WTC11 (cell line): ENCODE measurements around the gene SLIT3. TPM values are rescaled to one million over a fixed set of nuclear protein-coding genes. Genes with fewer than 3 reads are reported as not detected.

Source experiments
- ATAC-seq: fragments of 200-7000 bp; cut with Tn5 transposase; 2 replicates; pipeline ENCODE4 v1.10.0; 2021; ENCODE audit warnings: mild to moderate bottlenecking, moderate library complexity
- CTCF ChIA-PET: fragments of 300-600 bp; sonication (Branson Sonifier 250); formaldehyde crosslinking; loops from one replicate; lab custom pipeline; 2021; ENCODE audit warnings: antibody characterized with exemption; lab: Charles Lee
- POLR2A ChIA-PET: fragments of 350-600 bp; sonication (Branson Sonifier 250); formaldehyde crosslinking; loops from one replicate; lab custom pipeline; 2021; ENCODE audit warnings: antibody characterized with exemption; lab: Charles Lee
- DNase-seq: peaks from one replicate; pipeline ENCODE4 v3.0.0; 2021; ENCODE audit warnings: low spot score
- H3K27ac Mint-ChIP-seq: 2 replicates; pipeline ENCODE4 v1.8.0; 2021; ENCODE audit warnings: mixed read lengths
- H3K27me3 Mint-ChIP-seq: 2 replicates; pipeline ENCODE4 v1.8.0; 2021; ENCODE audit warnings: low read depth, mild to moderate bottlenecking, moderate library complexity, mixed read lengths
- H3K36me3 Mint-ChIP-seq: 2 replicates; pipeline ENCODE4 v1.8.0; 2021; ENCODE audit warnings: mixed read lengths
- H3K4me1 Mint-ChIP-seq: 2 replicates; pipeline ENCODE4 v1.8.0; 2022; ENCODE audit warnings: mixed read lengths
- H3K4me3 Mint-ChIP-seq: 2 replicates; pipeline ENCODE4 v1.8.0; 2021; ENCODE audit warnings: mild to moderate bottlenecking, moderate library complexity, mixed read lengths
- H3K9me3 Mint-ChIP-seq: 2 replicates; pipeline ENCODE4 v1.8.0; 2021; ENCODE audit warnings: mixed read lengths
- ATF1 ChIP-seq: sonication (generic); formaldehyde crosslinking; IDR thresholded peaks from 2 replicates; pipeline ENCODE4 v1.8.1; 2023; ENCODE audit warnings: mild to moderate bottlenecking, moderate library complexity, missing genetic modification reagents
- ATF3 ChIP-seq: sonication (generic); formaldehyde crosslinking; conservative IDR thresholded peaks from 2 replicates; pipeline ENCODE4 v1.8.1; 2022; ENCODE audit warnings: mild to moderate bottlenecking, missing genetic modification reagents
- ATF6 ChIP-seq: sonication (generic); formaldehyde crosslinking; IDR thresholded peaks from 2 replicates; pipeline ENCODE4 v1.8.1; 2023; ENCODE audit warnings: mild to moderate bottlenecking, missing genetic modification reagents
- E2F5 ChIP-seq: sonication (generic); formaldehyde crosslinking; IDR thresholded peaks from 2 replicates; pipeline ENCODE4 v1.8.1; 2022; ENCODE audit warnings: mild to moderate bottlenecking, moderate library complexity, missing genetic modification reagents
- ERG ChIP-seq: fragments of 250-450 bp; sonication (Bioruptor Pico); IDR thresholded peaks from 2 replicates; pipeline ENCODE4 v1.8.0; 2021; ENCODE audit warnings: mild to moderate bottlenecking
- ESRRA ChIP-seq: sonication (generic); formaldehyde crosslinking; IDR thresholded peaks from 2 replicates; pipeline ENCODE4 v1.8.1; 2022; ENCODE audit warnings: mild to moderate bottlenecking, missing genetic modification reagents, borderline replicate concordance
- JUN ChIP-seq: sonication (generic); formaldehyde crosslinking; IDR thresholded peaks from 2 replicates; pipeline ENCODE4 v1.8.0; 2023; ENCODE audit warnings: mild to moderate bottlenecking, missing genetic modification reagents
- MXD4 ChIP-seq: fragments of 250-450 bp; sonication (Bioruptor Pico); IDR thresholded peaks from 2 replicates; pipeline ENCODE4 v1.8.0; 2021; ENCODE audit warnings: mild to moderate bottlenecking, moderate library complexity, borderline replicate concordance
- MYBL2 ChIP-seq: sonication (generic); formaldehyde crosslinking; IDR thresholded peaks from 2 replicates; pipeline ENCODE4 v1.8.1; 2023; ENCODE audit warnings: mild to moderate bottlenecking, moderate library complexity, missing genetic modification reagents
- NFATC4 ChIP-seq: fragments of 250-450 bp; sonication (Bioruptor Pico); IDR thresholded peaks from 2 replicates; pipeline ENCODE4 v1.9.0; 2021; ENCODE audit warnings: mild to moderate bottlenecking
- PREB ChIP-seq: sonication (generic); formaldehyde crosslinking; IDR thresholded peaks from 2 replicates; pipeline ENCODE4 v1.8.1; 2022; ENCODE audit warnings: mild to moderate bottlenecking, missing genetic modification reagents, moderate library complexity, borderline replicate concordance
- RELA ChIP-seq: sonication (generic); formaldehyde crosslinking; IDR thresholded peaks from 2 replicates; pipeline ENCODE4 v1.8.1; 2022; ENCODE audit warnings: missing genetic modification reagents, mild to moderate bottlenecking, borderline replicate concordance
- RORB ChIP-seq: fragments of 250-450 bp; sonication (Bioruptor Pico); IDR thresholded peaks from 2 replicates; pipeline ENCODE4 v1.9.0; 2021; ENCODE audit warnings: mild to moderate bottlenecking
- SP1 ChIP-seq: sonication (generic); formaldehyde crosslinking; conservative IDR thresholded peaks from 2 replicates; pipeline ENCODE4 v1.8.1; 2022; ENCODE audit warnings: missing genetic modification reagents
- USF1 ChIP-seq: sonication (generic); formaldehyde crosslinking; IDR thresholded peaks from 2 replicates; pipeline ENCODE4 v1.8.0; 2022; ENCODE audit warnings: mild to moderate bottlenecking, missing genetic modification reagents
- USF2 ChIP-seq: sonication (generic); formaldehyde crosslinking; IDR thresholded peaks from 2 replicates; pipeline ENCODE4 v1.8.1; 2023; ENCODE audit warnings: mild to moderate bottlenecking, missing genetic modification reagents, moderate library complexity
- ZNF232 ChIP-seq: sonication (generic); formaldehyde crosslinking; IDR thresholded peaks from 2 replicates; pipeline ENCODE4 v1.8.0; 2022; ENCODE audit warnings: mild to moderate bottlenecking, missing genetic modification reagents
- ZNF396 ChIP-seq: fragments of 250-450 bp; sonication (Bioruptor Pico); IDR thresholded peaks from 2 replicates; pipeline ENCODE4 v1.8.0; 2021; ENCODE audit warnings: mild to moderate bottlenecking, moderate library complexity, borderline replicate concordance
- ZNF423 ChIP-seq: fragments of 250-450 bp; sonication (Bioruptor Pico); IDR thresholded peaks from 2 replicates; pipeline ENCODE4 v2.1.2; 2022; ENCODE audit warnings: mild to moderate bottlenecking, moderate library complexity
- ZNF512 ChIP-seq: sonication (generic); formaldehyde crosslinking; IDR thresholded peaks from 2 replicates; pipeline ENCODE4 v1.8.1; 2022; ENCODE audit warnings: missing genetic modification reagents, borderline replicate concordance
- ZNF532 ChIP-seq: fragments of 250-450 bp; sonication (Bioruptor Pico); IDR thresholded peaks from 2 replicates; pipeline ENCODE4 v1.9.0; 2021; ENCODE audit warnings: mild to moderate bottlenecking, borderline replicate concordance
- ZNF671 ChIP-seq: fragments of 250-450 bp; sonication (Bioruptor Pico); IDR thresholded peaks from 2 replicates; pipeline ENCODE4 v1.8.0; 2021; ENCODE audit warnings: mild to moderate bottlenecking
- total RNA-seq: library from RNA; stranded (reverse); gene quantifications from 3 replicates; pipeline ENCODE4 v1.2.3, GENCODE V29; 2021

The SLIT3 gene
- total RNA-seq, 1 experiment from 2014 or later: 1.9 TPM

- CTCF ChIA-PET: no interaction called here
- DNase-seq (no peak), ATAC-seq (no peak)
- Mint-ChIP-seq H3K4me1 (peaks cover 18% of the 10 kb centered on the region), H3K27me3 (0 out of 2 replicates have a peak, but pooled peaks cover 1% of the 10 kb centered on the region), H3K4me3 (no peak overlapping the region), H3K9me3 (peaks cover 1% of the 10 kb centered on the region), H3K36me3 (peaks cover 1% of the 10 kb centered on the region; the same call in 1 of the 2 replicates), H3K27ac (no peak overlapping the region)
- TF ChIP-seq E2F5 (CRISPR knock-in tag): no peak
- TF ChIP-seq ZNF396 (CRISPR knock-in tag): no peak
- no peak for TF ChIP-seq USF2 (CRISPR knock-in tag)
- TF ChIP-seq ZNF423 (CRISPR knock-in tag): no peak
- no peak for TF ChIP-seq USF1
- TF ChIP-seq ERG (CRISPR knock-in tag): no peak
- no peak for TF ChIP-seq ESRRA (CRISPR knock-in tag)
- TF ChIP-seq SP1: no peak
- TF ChIP-seq MXD4: no peak
- TF ChIP-seq ZNF671: no peak
- TF ChIP-seq PREB (CRISPR knock-in tag): no peak
- TF ChIP-seq MYBL2 (CRISPR knock-in tag): no peak
- TF ChIP-seq ATF1: no peak
- TF ChIP-seq NFATC4 (CRISPR knock-in tag): no peak
- POLR2A ChIA-PET: interaction anchor here (0.6 kb wide), 1 partner anchor 429 kb away, joined by 4 read pairs; no protein-coding TSS in a partner anchor
These were observed 135.9 kb downstream of the SLIT3 start for GRCh38 chr5:169165052-169165451.

GRCh38 chr5:169164481-169164925 is 136.4 kb downstream of the SLIT3 start:
- Mint-ChIP-seq H3K4me3 (no peak overlapping the region), H3K27ac (no peak overlapping the region), H3K27me3 (no peaks in the 10 kb centered on the region), H3K9me3 (peaks cover 6% of the 10 kb centered on the region), H3K4me1 (peaks cover 18% of the 10 kb centered on the region), H3K36me3 (peaks cover 6% of the 10 kb centered on the region)
- DNase-seq: peak; percentile 18
- ChIA-PET CTCF (no interaction called here), POLR2A (no interaction called here)
- peak; percentile 83 for ATAC-seq
- TF ChIP-seq RORB (CRISPR knock-in tag) (no peak), ATF6 (CRISPR knock-in tag) (no peak), JUN (CRISPR knock-in tag) (no peak), ATF3 (CRISPR knock-in tag) (no peak), ZNF512 (CRISPR knock-in tag) (no peak), ZNF232 (CRISPR knock-in tag) (no peak), ZNF532 (CRISPR knock-in tag) (no peak), RELA (no peak), ZNF396 (CRISPR knock-in tag) (no peak)
